Right atrium auricular region (tissue), 2 donors: ENCODE data around the gene SNRPA. TPM values are rescaled to one million over a fixed set of nuclear protein-coding genes. Genes with fewer than 3 reads are reported as not detected.
"Not testable (repeated sequence)": the region's sequence is repeated elsewhere in the genome, so short reads cannot be mapped to it uniquely, and the experiment has no call there.

Experiments used
- DNase-seq: peaks from one replicate; pipeline ENCODE4 v3.0.0-alpha.2; 2019; ENCODE audit warnings: low spot score
- H3K27ac ChIP-seq, 2 donors: fragments of 200-600 bp; sonication (generic); 1 replicate in 1 of 2; 2 replicates in 1 of 2; pipeline ENCODE4 v1.5.1; 2016 to 2019
- H3K27me3 ChIP-seq, 2 donors: fragments of 200-600 bp; sonication (generic); one replicate each; pipeline versions ENCODE4 v1.5.1 to v1.6.0; 2017 to 2019
- H3K36me3 ChIP-seq: fragments of 200-600 bp; sonication (generic); one replicate; pipeline ENCODE4 v1.5.1; 2016
- H3K4me1 ChIP-seq, 2 donors: fragments of 200-600 bp; sonication (generic); one replicate each; pipeline versions ENCODE4 v1.5.1 to v1.6.0; 2017 to 2019
- H3K4me3 ChIP-seq, 2 donors: fragments of 200-600 bp; sonication (generic); 1 replicate in 1 of 2; 2 replicates in 1 of 2; pipeline ENCODE4 v1.5.1; 2017 to 2019; ENCODE audit warnings: mild to moderate bottlenecking in 1 of 2, moderate library complexity in 1 of 2
- H3K9me3 ChIP-seq, 2 donors: fragments of 200-600 bp; sonication (generic); one replicate each; pipeline ENCODE4 v1.5.1; 2019
- CTCF ChIP-seq, 2 donors: fragments of 200-600 bp; sonication (generic); IDR thresholded peaks; one replicate each; pipeline ENCODE4 v1.5.1; 2019; ENCODE audit warnings: antibody characterized with exemption in 2 of 2
- total RNA-seq, 2 donors: library from RNA; depleted of rRNA; stranded (reverse); fragments of >200 nt; gene quantifications; one replicate each; pipeline ENCODE4 v1.1.0, GENCODE V29; 2016

Gene SNRPA
- total RNA-seq, 2 donors from 2014 or later: 30.7 to 32.9 TPM

GRCh38 chr19:40759352-40759751 lies 8.3 kb downstream of the SNRPA start:
- Histone ChIP-seq H3K27ac (no peak overlapping the region), H3K36me3 (peaks cover 78% of the 10 kb centered on the region), H3K4me3 (no peak overlapping the region), H3K4me1 (peaks cover 0 to 6% of the 10 kb centered on the region in 2 donors), H3K27me3 (no peaks in the 10 kb centered on the region), H3K9me3 (no peaks in the 10 kb centered on the region)
- no peak for TF ChIP-seq CTCF (IDR thresholded peaks at IDR 0.05)
- no peak for DNase-seq

GRCh38 chr19:40762754-40763470 lies 11.9 kb downstream of the SNRPA start:
- DNase-seq: no peak
- H3K9me3 ChIP-seq: no peaks in the 10 kb centered on the region
- TF ChIP-seq CTCF (IDR thresholded peaks at IDR 0.05): no peak

GRCh38 chr19:40763526-40763925 lies 12.5 kb downstream of the SNRPA start:
- no peak overlapping the region for H3K27ac ChIP-seq
- TF ChIP-seq CTCF (IDR thresholded peaks at IDR 0.05): no peak
- H3K9me3 ChIP-seq: no peaks in the 10 kb centered on the region
- H3K36me3 ChIP-seq: peaks cover 77% of the 10 kb centered on the region
- no peaks in the 10 kb centered on the region for H3K27me3 ChIP-seq
- no peak for DNase-seq
- no peaks in the 10 kb centered on the region for H3K4me1 ChIP-seq
- no peak overlapping the region for H3K4me3 ChIP-seq

More at GRCh38 chr19:40762754-40763470, 11.9 kb downstream of the SNRPA start:
- H3K4me1 ChIP-seq: no peaks in the 10 kb centered on the region
- H3K4me3 ChIP-seq: no peak overlapping the region
- H3K36me3 ChIP-seq: peaks cover 83% of the 10 kb centered on the region
- H3K27ac ChIP-seq: no peak overlapping the region
- H3K27me3 ChIP-seq: no peaks in the 10 kb centered on the region

DNA sequence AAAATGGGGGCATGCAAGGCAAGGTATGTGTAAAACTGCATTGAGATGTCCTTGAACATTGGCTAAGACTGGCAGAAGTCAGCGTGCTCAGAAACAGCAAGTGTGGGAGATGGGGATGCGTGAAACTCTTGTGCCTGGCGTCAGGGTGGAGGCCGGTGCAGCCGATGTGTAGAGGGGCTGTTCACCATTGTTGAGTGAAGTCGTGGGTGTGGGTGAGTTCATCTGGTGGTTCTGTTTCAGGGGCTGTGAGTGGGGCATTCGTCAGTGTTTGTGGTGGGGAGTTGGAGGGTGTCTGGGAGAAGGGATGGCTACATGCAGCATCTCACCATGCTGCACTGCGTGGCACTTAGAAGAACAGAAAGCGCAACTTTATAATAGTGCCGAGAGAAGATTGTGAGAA lies 13.0 kb downstream of the SNRPA start:
- peaks cover 72% of the 10 kb centered on the region for H3K36me3 ChIP-seq
- no peaks in the 10 kb centered on the region for H3K4me1 ChIP-seq
- H3K27me3 ChIP-seq: no peaks in the 10 kb centered on the region
- TF ChIP-seq CTCF (IDR thresholded peaks at IDR 0.05): no peak
- no peak overlapping the region for H3K27ac ChIP-seq
- no peak for DNase-seq
- H3K9me3 ChIP-seq: no peaks in the 10 kb centered on the region
- H3K4me3 ChIP-seq: no peak overlapping the region

GRCh38 chr19:40766385-40766784 lies 15.4 kb downstream of the SNRPA start:
- not testable (repeated sequence) for DNase-seq

DNA sequence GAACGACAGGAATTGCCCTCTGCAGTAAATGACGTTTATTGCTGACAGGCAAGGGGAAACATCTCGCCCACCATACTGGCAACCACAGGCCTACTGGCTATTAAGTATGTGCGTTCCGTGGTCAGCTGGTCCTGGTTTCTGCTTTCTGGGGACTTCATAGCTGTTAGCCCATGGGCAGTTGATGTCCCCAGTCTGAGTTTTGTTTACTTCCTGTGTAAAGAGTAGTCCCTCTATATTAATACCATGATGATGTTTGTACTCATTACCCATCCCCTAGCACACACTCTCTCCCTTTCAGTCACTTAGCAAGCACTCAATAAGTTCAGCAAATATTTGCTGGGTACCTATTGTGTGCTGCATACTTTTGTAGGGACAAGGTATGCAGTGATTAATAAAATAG lies 17.9 kb downstream of the SNRPA start:
- TF ChIP-seq CTCF (IDR thresholded peaks at IDR 0.05): no peak
- H3K4me1 ChIP-seq: no peaks in the 10 kb centered on the region
- peaks cover 26% of the 10 kb centered on the region for H3K36me3 ChIP-seq
- no peaks in the 10 kb centered on the region for H3K9me3 ChIP-seq
- no peak overlapping the region for H3K4me3 ChIP-seq
- no peak overlapping the region for H3K27ac ChIP-seq
- no peak for DNase-seq
- H3K27me3 ChIP-seq: no peaks in the 10 kb centered on the region

More at GRCh38 chr19:40766385-40766784, 15.4 kb downstream of the SNRPA start:
- H3K4me1 ChIP-seq, H3K4me3 ChIP-seq, H3K27me3 ChIP-seq, H3K9me3 ChIP-seq, H3K27ac ChIP-seq: not testable (repeated sequence)
- peaks cover 51% of the 10 kb centered on the region for H3K36me3 ChIP-seq

DNA sequence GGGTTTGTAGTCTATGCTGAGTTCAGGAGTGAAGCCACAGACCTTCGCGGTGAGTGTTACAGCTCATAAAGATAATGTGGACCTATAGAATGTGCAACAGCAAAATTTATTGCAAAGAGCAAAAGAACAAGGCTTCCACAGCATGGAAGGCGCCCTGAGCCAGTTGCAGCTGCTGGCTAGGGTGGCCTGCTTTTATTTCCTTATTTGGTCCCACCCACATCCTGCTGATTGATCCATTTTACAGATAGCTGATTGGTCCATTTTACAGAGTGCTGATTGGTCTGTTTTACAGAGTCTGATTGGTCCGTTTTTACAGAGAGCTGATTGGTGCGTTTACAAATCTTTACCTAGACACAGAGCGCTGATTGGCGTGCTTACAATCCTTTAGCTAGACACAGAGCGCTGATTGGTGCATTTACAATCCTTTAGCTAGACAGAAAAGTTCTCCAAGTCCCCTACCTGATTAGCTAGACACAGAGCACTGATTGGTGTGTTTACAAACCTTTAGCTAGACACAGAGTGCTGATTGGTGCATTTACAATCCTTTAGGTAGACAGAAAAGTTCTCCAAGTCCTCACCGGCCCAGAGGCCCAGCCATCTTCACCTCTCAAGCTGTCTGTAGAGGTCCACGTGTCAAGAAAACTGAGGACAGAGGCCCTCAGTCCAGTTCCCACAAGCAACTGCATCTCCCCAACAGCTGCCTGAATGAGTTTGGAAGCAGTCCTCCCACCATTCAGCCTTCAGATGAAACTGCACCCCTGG lies 20.3 kb downstream of the SNRPA start:
- not testable (repeated sequence) for H3K9me3 ChIP-seq, DNase-seq, H3K36me3 ChIP-seq, H3K4me1 ChIP-seq, H3K4me3 ChIP-seq, H3K27ac ChIP-seq, H3K27me3 ChIP-seq
